H9 (cell line): ENCODE measurements around the gene INPP5A. TPM values are rescaled to one million over a fixed set of nuclear protein-coding genes. Genes with fewer than 3 reads are reported as not detected.

Experiments used
- DNase-seq: peaks from one replicate; pipeline ENCODE4 v3.0.0-alpha.2; 2017
- H2AFZ ChIP-seq: one replicate; pipeline ENCODE4 v1.6.1; 2013; ENCODE audit warnings: mild to moderate bottlenecking, low read length, control low read depth, moderate library complexity
- H2AK5ac ChIP-seq: 2 replicates; pipeline ENCODE4 v1.6.1; 2013; ENCODE audit warnings: low read length, control low read depth, mixed read lengths; ENCODE audit not compliant: insufficient read length
- H2BK120ac ChIP-seq: one replicate; pipeline ENCODE4 v1.6.1; 2013; ENCODE audit warnings: low read depth, mild to moderate bottlenecking, low read length, control low read depth, inconsistent platforms; ENCODE audit not compliant: poor library complexity, severe bottlenecking
- H2BK12ac ChIP-seq: 2 replicates; pipeline ENCODE4 v1.6.1; 2013; ENCODE audit warnings: low read length, control low read depth, mixed read lengths, low read depth; ENCODE audit not compliant: insufficient read length
- H2BK15ac ChIP-seq: 2 replicates; pipeline ENCODE4 v1.6.1; 2013; ENCODE audit warnings: low read depth, low read length, control low read depth
- H2BK20ac ChIP-seq: one replicate; pipeline ENCODE4 v1.6.1; 2013; ENCODE audit warnings: low read depth, mild to moderate bottlenecking, low read length, control low read depth, inconsistent platforms; ENCODE audit not compliant: poor library complexity, severe bottlenecking
- H2BK5ac ChIP-seq: 2 replicates; pipeline ENCODE4 v1.6.1; 2013; ENCODE audit warnings: low read length, control low read depth, mixed read lengths; ENCODE audit not compliant: insufficient read length
- H3K14ac ChIP-seq: 2 replicates; pipeline ENCODE4 v1.6.1; 2013; ENCODE audit warnings: low read length, control low read depth; ENCODE audit not compliant: insufficient read depth
- H3K18ac ChIP-seq: 2 replicates; pipeline ENCODE4 v1.6.1; 2013; ENCODE audit warnings: low read depth, mild to moderate bottlenecking, mixed read lengths, low read length, control low read depth; ENCODE audit not compliant: insufficient read length
- H3K23ac ChIP-seq: 2 replicates; pipeline ENCODE4 v1.6.1; 2013; ENCODE audit warnings: low read length, control low read depth, mixed read lengths, low read depth; ENCODE audit not compliant: insufficient read length
- H3K23me2 ChIP-seq: 2 replicates; pipeline ENCODE4 v1.6.1; 2013; ENCODE audit warnings: low read depth, mild to moderate bottlenecking, mixed read lengths, low read length, control low read depth; ENCODE audit not compliant: insufficient read length, poor library complexity, severe bottlenecking
- H3K27ac ChIP-seq: 2 replicates; pipeline ENCODE4 v1.5.1; 2013; ENCODE audit warnings: low read length, control low read depth, mixed read lengths, low read depth; ENCODE audit not compliant: insufficient read length
- H3K27me3 ChIP-seq: 2 replicates; pipeline ENCODE4 v1.6.1; 2013; ENCODE audit warnings: low read length, control low read depth, inconsistent platforms; ENCODE audit not compliant: insufficient read depth
- H3K4ac ChIP-seq: 2 replicates; pipeline ENCODE4 v1.6.1; 2013; ENCODE audit warnings: low read depth, mild to moderate bottlenecking, control low read depth, inconsistent platforms, low read length, moderate library complexity
- H3K4me1 ChIP-seq: 2 replicates; pipeline ENCODE4 v1.6.1; 2013; ENCODE audit warnings: low read length, control low read depth, inconsistent platforms; ENCODE audit not compliant: insufficient read depth
- H3K4me2 ChIP-seq: 2 replicates; pipeline ENCODE4 v1.6.1; 2013; ENCODE audit warnings: low read length, control low read depth, mixed read lengths; ENCODE audit not compliant: insufficient read length, insufficient read depth
- H3K56ac ChIP-seq: 2 replicates; pipeline ENCODE4 v1.6.1; 2013; ENCODE audit warnings: low read depth, mild to moderate bottlenecking, mixed read lengths, low read length, control low read depth; ENCODE audit not compliant: insufficient read length
- H3K79me1 ChIP-seq: 2 replicates; pipeline ENCODE4 v1.6.1; 2013; ENCODE audit warnings: low read depth, mild to moderate bottlenecking, moderate library complexity, low read length, control low read depth, inconsistent platforms; ENCODE audit not compliant: insufficient read depth, poor library complexity, severe bottlenecking
- H3K79me2 ChIP-seq: 2 replicates; pipeline ENCODE4 v1.6.1; 2013; ENCODE audit warnings: low read length, control low read depth, inconsistent platforms; ENCODE audit not compliant: insufficient read depth
- H3K9ac ChIP-seq: 2 replicates; pipeline ENCODE4 v1.6.1; 2013; ENCODE audit warnings: low read length, control low read depth, mixed read lengths; ENCODE audit not compliant: insufficient read length; ENCODE audit errors: extremely low read depth
- H3K9me3 ChIP-seq: one replicate; pipeline ENCODE4 v1.6.1; 2013; ENCODE audit warnings: low read depth, low read length, inconsistent platforms; ENCODE audit not compliant: control insufficient read depth
- H3T11ph ChIP-seq: one replicate; pipeline ENCODE4 v1.6.1; 2013; ENCODE audit warnings: mild to moderate bottlenecking, low read length, control low read depth, inconsistent platforms
- H4K20me1 ChIP-seq: one replicate; pipeline ENCODE4 v1.6.1; 2013; ENCODE audit not compliant: control insufficient read depth, insufficient read length, insufficient read depth
- H4K5ac ChIP-seq: 2 replicates; pipeline ENCODE4 v1.6.1; 2013; ENCODE audit warnings: low read depth, mild to moderate bottlenecking, mixed read lengths, low read length, control low read depth; ENCODE audit not compliant: insufficient read length
- H4K8ac ChIP-seq: replicated peaks from 2 replicates; pipeline ENCODE4 v1.6.1; 2013; ENCODE audit warnings: low read length, control low read depth, mixed read lengths, low read depth; ENCODE audit not compliant: insufficient read length
- H4K91ac ChIP-seq: 2 replicates; pipeline ENCODE4 v1.6.1; 2013; ENCODE audit warnings: low read depth, mild to moderate bottlenecking, moderate library complexity, mixed read lengths, low read length, control low read depth; ENCODE audit not compliant: insufficient read length
- H3K27ac Mint-ChIP-seq, 3 experiments: 2 replicates in 2 of 3; 3 replicates in 1 of 3; pipeline ENCODE4 v1.8.0; 2020 to 2021; ENCODE audit warnings: mixed read lengths in 3 of 3, mild to moderate bottlenecking in 1 of 3, moderate library complexity in 1 of 3
- H3K27me3 Mint-ChIP-seq: 2 replicates; pipeline ENCODE4 v1.8.0; 2021; ENCODE audit warnings: low read depth, mild to moderate bottlenecking, moderate library complexity, mixed read lengths
- H3K36me3 Mint-ChIP-seq, 3 experiments: 2 replicates in 2 of 3; 3 replicates in 1 of 3; pipeline ENCODE4 v1.8.0; 2020 to 2021; ENCODE audit warnings: low read depth in 3 of 3, mixed read lengths in 3 of 3; ENCODE audit not compliant: insufficient read depth in 1 of 3
- H3K4me1 Mint-ChIP-seq, 2 experiments: 2 replicates each; pipeline ENCODE4 v1.8.0; 2020; ENCODE audit warnings: mixed read lengths in 2 of 2
- H3K4me3 Mint-ChIP-seq, 2 experiments: 2 replicates in 1 of 2; 3 replicates in 1 of 2; pipeline ENCODE4 v1.8.0; 2020 to 2021; ENCODE audit warnings: mild to moderate bottlenecking in 2 of 2, mixed read lengths in 2 of 2, moderate library complexity in 1 of 2
- H3K9me3 Mint-ChIP-seq, 2 experiments: 2 replicates in 1 of 2; 3 replicates in 1 of 2; pipeline ENCODE4 v1.8.0; 2020; ENCODE audit warnings: mild to moderate bottlenecking in 2 of 2, mixed read lengths in 2 of 2, moderate library complexity in 1 of 2
- WGBS: extraction: QIAGEN DNeasy Blood & Tissue Kit; methylation state at CpG from one replicate; pipeline ENCODE4 v1.1.7; 2013; ENCODE audit warnings: missing lambda C conversion rate, low lambda C conversion rate, mixed read lengths; ENCODE audit not compliant: insufficient read length; ENCODE audit errors: extremely low coverage; 5-methylcytosine and 5-hydroxymethylcytosine counted together
- total RNA-seq: library from RNA; stranded (reverse); gene quantifications from 2 replicates; pipeline ENCODE4 v1.2.1, GENCODE V29; 2021
- TF ChIP-seq, protein P1 (sequence below): fragments of 200-600 bp; sonication (generic); conservative IDR thresholded peaks from 3 replicates; pipeline ENCODE4 v1.8.0; 2021; ENCODE audit warnings: antibody characterized with exemption, mild to moderate bottlenecking

Gene INPP5A
- total RNA-seq, 1 experiment from 2014 or later, result 17.7 TPM

DNA sequence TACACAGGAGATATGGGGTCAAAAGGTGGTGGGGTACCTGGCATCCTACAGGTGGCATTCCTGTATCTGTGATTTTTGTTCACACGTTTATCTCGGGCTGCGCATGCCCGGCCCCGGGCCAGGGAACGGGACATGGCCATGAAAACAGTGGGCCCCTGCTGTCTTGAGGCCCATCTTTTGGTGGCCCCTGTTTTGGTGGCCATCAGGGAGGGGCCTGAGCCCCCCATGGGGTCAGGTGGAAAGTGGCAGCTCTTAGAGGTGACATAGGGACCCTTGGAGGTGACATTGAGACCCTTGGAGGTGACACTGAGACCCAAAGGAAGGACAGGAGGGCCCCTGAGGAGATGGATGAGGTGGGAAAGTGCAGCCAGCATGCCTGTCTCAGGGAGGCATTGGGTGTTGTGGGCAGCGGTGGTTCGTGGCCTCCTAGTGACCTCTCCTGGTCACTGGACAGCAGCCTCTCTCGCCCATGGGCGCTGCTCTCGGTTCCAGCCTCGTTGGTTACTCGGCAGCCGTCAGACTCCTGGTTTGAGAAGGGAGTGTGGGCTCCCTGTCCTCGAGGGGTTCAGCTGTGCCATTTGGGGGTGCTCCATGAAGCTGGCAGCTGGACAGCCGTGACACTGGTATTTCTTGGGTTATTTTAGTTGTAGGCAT, 39.9 kb downstream of the INPP5A start:
- no CpG with 5 or more reads among the region's 16 CpGs for WGBS
- H4K8ac ChIP-seq, result no peak overlapping the region
- no peak overlapping the region for H2BK12ac ChIP-seq
- peaks cover 0 to 4% (median 0%) of the 10 kb centered on the region in 3 experiments; a peak in 1 of 7 replicates for H3K36me3 Mint-ChIP-seq
- no peaks in the 10 kb centered on the region for H4K20me1 ChIP-seq
- H2BK15ac ChIP-seq, result no peak overlapping the region
- H3K4me2 ChIP-seq, result no peak overlapping the region
- no peaks in the 10 kb centered on the region for H3K27me3 ChIP-seq
- no peaks in the 10 kb centered on the region for H3K9me3 ChIP-seq
- no peaks in the 10 kb centered on the region; the same call in 1 of the 2 replicates for H3K4me1 ChIP-seq
- H3T11ph ChIP-seq, result no peak overlapping the region
- no peak overlapping the region for H3K9ac ChIP-seq
- H3K9me3 Mint-ChIP-seq, result no peaks in the 10 kb centered on the region
- H4K91ac ChIP-seq, result no peak overlapping the region
- TF ChIP-seq, protein P1, sequence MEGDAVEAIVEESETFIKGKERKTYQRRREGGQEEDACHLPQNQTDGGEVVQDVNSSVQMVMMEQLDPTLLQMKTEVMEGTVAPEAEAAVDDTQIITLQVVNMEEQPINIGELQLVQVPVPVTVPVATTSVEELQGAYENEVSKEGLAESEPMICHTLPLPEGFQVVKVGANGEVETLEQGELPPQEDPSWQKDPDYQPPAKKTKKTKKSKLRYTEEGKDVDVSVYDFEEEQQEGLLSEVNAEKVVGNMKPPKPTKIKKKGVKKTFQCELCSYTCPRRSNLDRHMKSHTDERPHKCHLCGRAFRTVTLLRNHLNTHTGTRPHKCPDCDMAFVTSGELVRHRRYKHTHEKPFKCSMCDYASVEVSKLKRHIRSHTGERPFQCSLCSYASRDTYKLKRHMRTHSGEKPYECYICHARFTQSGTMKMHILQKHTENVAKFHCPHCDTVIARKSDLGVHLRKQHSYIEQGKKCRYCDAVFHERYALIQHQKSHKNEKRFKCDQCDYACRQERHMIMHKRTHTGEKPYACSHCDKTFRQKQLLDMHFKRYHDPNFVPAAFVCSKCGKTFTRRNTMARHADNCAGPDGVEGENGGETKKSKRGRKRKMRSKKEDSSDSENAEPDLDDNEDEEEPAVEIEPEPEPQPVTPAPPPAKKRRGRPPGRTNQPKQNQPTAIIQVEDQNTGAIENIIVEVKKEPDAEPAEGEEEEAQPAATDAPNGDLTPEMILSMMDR, result no peak
- no peaks in the 10 kb centered on the region for H3K23me2 ChIP-seq
- no peaks in the 10 kb centered on the region; the same call in 1 of the 2 replicates for H3K27me3 Mint-ChIP-seq
- no peak overlapping the region for H3K4me3 Mint-ChIP-seq
- H3K56ac ChIP-seq, result no peak overlapping the region
- H4K5ac ChIP-seq, result no peak overlapping the region
- H3K18ac ChIP-seq, result no peak overlapping the region
- H2BK5ac ChIP-seq, result no peak overlapping the region
- no peak overlapping the region for H3K23ac ChIP-seq
- no peaks in the 10 kb centered on the region for H3K79me1 ChIP-seq
- H3K4ac ChIP-seq, result no peak overlapping the region
- peaks cover 8 to 20% of the 10 kb centered on the region in 2 experiments for H3K4me1 Mint-ChIP-seq
- H2BK20ac ChIP-seq, result no peak overlapping the region
- H3K27ac Mint-ChIP-seq, result peak overlapping the region in 1 of 3 experiments; percentile 47; a peak in 1 of 7 replicates
- H3K27ac ChIP-seq, result no peak overlapping the region
- H2AFZ ChIP-seq, result no peak overlapping the region
- no peak for DNase-seq
- H3K14ac ChIP-seq, result no peak overlapping the region; the same call in 1 of the 2 replicates
- H2BK120ac ChIP-seq, result no peak overlapping the region
- H3K79me2 ChIP-seq, result no peaks in the 10 kb centered on the region
- no peak overlapping the region for H2AK5ac ChIP-seq
